ENCODE measurements around the gene OSBPL6. TPM values are rescaled to one million over a fixed set of nuclear protein-coding genes. Genes with fewer than 3 reads are reported as not detected.

The OSBPL6 gene
- total and polyA plus RNA-seq, 10 of the 15 experiments (the other 5 are each of a cell fraction or from before 2014, with no cell fraction given) = 0.01 to 0.08 (median 0.03) TPM; not detected in 5

DNA sequence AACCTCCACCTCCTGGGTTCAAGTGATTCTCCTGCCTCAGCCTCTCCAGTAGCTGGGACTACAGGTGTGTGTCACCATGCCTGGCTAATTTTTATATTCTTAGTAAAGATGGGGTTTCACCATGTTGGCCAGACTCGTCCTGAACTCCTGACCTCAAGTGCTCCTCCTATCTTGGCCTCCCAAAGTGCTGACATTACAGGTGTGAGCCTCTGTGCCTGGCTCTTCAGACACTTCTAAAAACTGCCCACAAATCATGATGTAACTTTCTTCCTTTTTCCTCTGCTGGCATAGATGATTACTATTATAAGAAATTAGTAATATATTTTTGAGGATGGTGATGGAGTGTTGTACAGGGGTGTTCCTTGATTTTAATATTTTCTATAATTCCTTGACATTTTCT is 6.0 kb downstream of the OSBPL6 start:
- Histone ChIP-seq H3K4me3 (no peak overlapping the region), H4K20me1 (ENCODE audit: control insufficient read depth, insufficient read depth) (no peaks in the 10 kb centered on the region), H3K9ac (ENCODE audit: control insufficient read depth, insufficient read depth, low read length) (no peak overlapping the region), H3K79me2 (ENCODE audit: control insufficient read depth, insufficient read depth, low read length) (no peaks in the 10 kb centered on the region), H3K9me3 (replicated peaks; ENCODE audit: control insufficient read depth, insufficient read depth, low read length) (no peaks in the 10 kb centered on the region), H3K4me2 (ENCODE audit: control insufficient read depth, insufficient read depth) (no peak overlapping the region), H3K36me3 (ENCODE audit: control insufficient read depth in 2 of 2, insufficient read depth in 2 of 2, low read length in 1 of 2) (no peaks in the 10 kb centered on the region), H3K4me1 (ENCODE audit: control insufficient read depth, insufficient read depth, low read length) (no peaks in the 10 kb centered on the region), H2AFZ (ENCODE audit: control insufficient read depth, low read depth, low read length) (no peak overlapping the region), H3K27ac (ENCODE audit: control insufficient read depth, insufficient read depth) (no peak overlapping the region), H3K27me3 (replicated peaks in 1 of 2; ENCODE audit: control insufficient read depth in 2 of 2, insufficient read depth in 2 of 2, low read length in 1 of 2) (no peaks in the 10 kb centered on the region; a peak in 1 of 4 replicates)
- no peak for ATAC-seq
- no TSS peak for BruUV-seq (replicated peaks)
- ChIA-PET RAD21 (ENCODE audit: unreplicated experiment) (no interaction called here), CTCF (interaction anchor here (1.3 kb wide), 1 partner anchor 10 kb away, joined by 3 read pairs; no protein-coding TSS in a partner anchor), POLR2A (no interaction called here), SMC1A (ENCODE audit: uncharacterized antibody, unreplicated experiment) (no interaction called here)
- intact Hi-C loops (cut with micrococcal nuclease; ENCODE audit: unreplicated experiment) = no loop called here
- DNase-seq (ENCODE audit: low read depth, low spot score) = no peak
- no peak for TF ChIP-seq RUNX3 (IDR thresholded peaks at IDR 0.05; ENCODE audit: low read length)
- no peak for TF ChIP-seq RAD21 (IDR thresholded peaks at IDR 0.05; ENCODE audit: insufficient read depth, low read depth, low read length)
- TF ChIP-seq, protein P1, sequence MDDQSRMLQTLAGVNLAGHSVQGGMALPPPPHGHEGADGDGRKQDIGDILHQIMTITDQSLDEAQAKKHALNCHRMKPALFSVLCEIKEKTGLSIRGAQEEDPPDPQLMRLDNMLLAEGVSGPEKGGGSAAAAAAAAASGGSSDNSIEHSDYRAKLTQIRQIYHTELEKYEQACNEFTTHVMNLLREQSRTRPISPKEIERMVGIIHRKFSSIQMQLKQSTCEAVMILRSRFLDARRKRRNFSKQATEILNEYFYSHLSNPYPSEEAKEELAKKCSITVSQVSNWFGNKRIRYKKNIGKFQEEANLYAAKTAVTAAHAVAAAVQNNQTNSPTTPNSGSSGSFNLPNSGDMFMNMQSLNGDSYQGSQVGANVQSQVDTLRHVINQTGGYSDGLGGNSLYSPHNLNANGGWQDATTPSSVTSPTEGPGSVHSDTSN (IDR thresholded peaks at IDR 0.05; ENCODE audit: insufficient replicate concordance, low read depth, low read length) = no peak
- TF ChIP-seq PKNOX1 (IDR thresholded peaks at IDR 0.05) = no peak
- no peak for TF ChIP-seq PML (IDR thresholded peaks at IDR 0.05; ENCODE audit: low read length)
- TF ChIP-seq SMARCA5 (IDR thresholded peaks at IDR 0.05) = no peak
- no peak for TF ChIP-seq RFX5 (IDR thresholded peaks at IDR 0.05; ENCODE audit: low read depth, low read length)
- TF ChIP-seq HDGF (IDR thresholded peaks at IDR 0.05) = no peak
- TF ChIP-seq STAT3 (IDR thresholded peaks at IDR 0.05; ENCODE audit: low read depth, low read length) = no peak
- no peak for TF ChIP-seq WRNIP1 (IDR thresholded peaks at IDR 0.05; ENCODE audit: borderline replicate concordance, low read depth, low read length)
- TF ChIP-seq FOS (IDR thresholded peaks at IDR 0.05; ENCODE audit: borderline replicate concordance, extremely low read depth, insufficient read length) = no peak
- TF ChIP-seq MEF2B (IDR thresholded peaks at IDR 0.05; ENCODE audit: partially characterized antibody, poor library complexity, severe bottlenecking) = no peak
- TF ChIP-seq RBBP5 (conservative IDR thresholded peaks at IDR 0.05) = no peak
- TF ChIP-seq E4F1 (IDR thresholded peaks at IDR 0.05; ENCODE audit: borderline replicate concordance, partially characterized antibody) = no peak
- no peak for TF ChIP-seq IKZF1 (conservative IDR thresholded peaks at IDR 0.05)
- TF ChIP-seq ZNF207 (IDR thresholded peaks at IDR 0.05; ENCODE audit: borderline replicate concordance) = no peak
- no peak for TF ChIP-seq ESRRA (IDR thresholded peaks at IDR 0.05; ENCODE audit: low read length)
- no peak for FAIRE-seq
- 0% methylated on average over 1 of the region's 1 CpG for WGBS (ENCODE audit: insufficient coverage, insufficient replicate concordance, low lambda C conversion rate, missing lambda C conversion rate)
- in situ Hi-C loops (cut with MboI) = no loop called here
